ENCODE data around the gene PIH1D2. TPM values are rescaled to one million over a fixed set of nuclear protein-coding genes. Genes with fewer than 3 reads are reported as not detected.
A peak's percentile ranks its signal among the peaks of the same experiment; 100 is the strongest.

The PIH1D2 gene
- total and polyA plus RNA-seq, 2 experiments from 2014 or later, result 0.60 to 3.1 TPM

GRCh38 chr11:112044961-112045360 lies 28.9 kb downstream of the PIH1D2 start:
- Histone ChIP-seq H3K4me2 (no peak overlapping the region), H3K36me3 (replicated peaks; ENCODE audit: insufficient read depth, low read depth) (no peaks in the 10 kb centered on the region), H3K4me3 (no peak overlapping the region), H3K9me3 (ENCODE audit: low read depth) (no peaks in the 10 kb centered on the region), H3K9me2 (replicated peaks; ENCODE audit: insufficient read depth) (no peaks in the 10 kb centered on the region), H3K27ac (no peak overlapping the region), H3K79me2 (no peaks in the 10 kb centered on the region), H2AFZ (no peak overlapping the region), H4K20me1 (ENCODE audit: insufficient read depth, poor library complexity, severe bottlenecking) (no peaks in the 10 kb centered on the region), H3K4me1 (ENCODE audit: insufficient read depth) (no peaks in the 10 kb centered on the region), H3K27me3 (no peaks in the 10 kb centered on the region)
- 97% methylated on average over 4 of the region's 4 CpGs for WGBS (ENCODE audit: low lambda C conversion rate, missing lambda C conversion rate)
- DNase-seq (ENCODE audit: low spot score), result no peak
- no peak for TF ChIP-seq EZH2 (IDR thresholded peaks at IDR 0.05; ENCODE audit: borderline replicate concordance)
- TF ChIP-seq, protein P1, sequence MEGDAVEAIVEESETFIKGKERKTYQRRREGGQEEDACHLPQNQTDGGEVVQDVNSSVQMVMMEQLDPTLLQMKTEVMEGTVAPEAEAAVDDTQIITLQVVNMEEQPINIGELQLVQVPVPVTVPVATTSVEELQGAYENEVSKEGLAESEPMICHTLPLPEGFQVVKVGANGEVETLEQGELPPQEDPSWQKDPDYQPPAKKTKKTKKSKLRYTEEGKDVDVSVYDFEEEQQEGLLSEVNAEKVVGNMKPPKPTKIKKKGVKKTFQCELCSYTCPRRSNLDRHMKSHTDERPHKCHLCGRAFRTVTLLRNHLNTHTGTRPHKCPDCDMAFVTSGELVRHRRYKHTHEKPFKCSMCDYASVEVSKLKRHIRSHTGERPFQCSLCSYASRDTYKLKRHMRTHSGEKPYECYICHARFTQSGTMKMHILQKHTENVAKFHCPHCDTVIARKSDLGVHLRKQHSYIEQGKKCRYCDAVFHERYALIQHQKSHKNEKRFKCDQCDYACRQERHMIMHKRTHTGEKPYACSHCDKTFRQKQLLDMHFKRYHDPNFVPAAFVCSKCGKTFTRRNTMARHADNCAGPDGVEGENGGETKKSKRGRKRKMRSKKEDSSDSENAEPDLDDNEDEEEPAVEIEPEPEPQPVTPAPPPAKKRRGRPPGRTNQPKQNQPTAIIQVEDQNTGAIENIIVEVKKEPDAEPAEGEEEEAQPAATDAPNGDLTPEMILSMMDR (IDR thresholded peaks at IDR 0.05; ENCODE audit: poor library complexity), result no peak

DNA sequence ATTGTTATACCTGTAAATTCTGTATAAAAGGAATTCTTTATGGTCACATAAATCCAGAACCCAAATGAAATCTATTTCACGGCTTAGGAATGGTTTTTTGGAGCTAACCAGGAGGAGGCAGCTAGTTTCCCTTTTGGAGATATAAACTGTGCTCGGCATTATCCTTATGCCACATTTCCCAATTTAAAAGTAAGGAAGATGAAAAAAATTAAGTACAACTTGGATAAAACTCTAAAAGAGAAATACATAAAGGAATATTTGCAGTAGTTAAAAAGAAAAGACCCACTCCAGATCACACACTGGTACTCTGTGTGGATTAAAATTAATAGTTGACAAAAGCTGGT lies 30.9 kb downstream of the PIH1D2 start:
- H3K27me3 ChIP-seq, result no peaks in the 10 kb centered on the region
- peak overlapping the region; percentile 44 for H3K27ac ChIP-seq
- H2AFZ ChIP-seq, result no peak overlapping the region
- H4K20me1 ChIP-seq (ENCODE audit: insufficient read depth, poor library complexity, severe bottlenecking), result no peaks in the 10 kb centered on the region
- H3K36me3 ChIP-seq (replicated peaks; ENCODE audit: insufficient read depth, low read depth), result no peaks in the 10 kb centered on the region
- peaks cover 3% of the 10 kb centered on the region for H3K79me2 ChIP-seq
- H3K9me3 ChIP-seq (ENCODE audit: low read depth), result no peaks in the 10 kb centered on the region
- no peak for DNase-seq (ENCODE audit: low spot score)
- H3K9me2 ChIP-seq (replicated peaks; ENCODE audit: insufficient read depth), result no peaks in the 10 kb centered on the region
- no peak overlapping the region for H3K4me3 ChIP-seq
- 97% methylated on average over 2 of the region's 2 CpGs for WGBS (ENCODE audit: low lambda C conversion rate, missing lambda C conversion rate)
- H3K4me2 ChIP-seq, result no peak overlapping the region
- no peaks in the 10 kb centered on the region for H3K4me1 ChIP-seq (ENCODE audit: insufficient read depth)
- TF ChIP-seq EZH2 (IDR thresholded peaks at IDR 0.05; ENCODE audit: borderline replicate concordance) (no peak), EZH2phosphoT487 (IDR thresholded peaks at IDR 0.05; ENCODE audit: low read depth, severe bottlenecking, unreplicated experiment) (no peak)
- TF ChIP-seq, protein P1 (IDR thresholded peaks at IDR 0.05; ENCODE audit: poor library complexity), result no peak

DNA sequence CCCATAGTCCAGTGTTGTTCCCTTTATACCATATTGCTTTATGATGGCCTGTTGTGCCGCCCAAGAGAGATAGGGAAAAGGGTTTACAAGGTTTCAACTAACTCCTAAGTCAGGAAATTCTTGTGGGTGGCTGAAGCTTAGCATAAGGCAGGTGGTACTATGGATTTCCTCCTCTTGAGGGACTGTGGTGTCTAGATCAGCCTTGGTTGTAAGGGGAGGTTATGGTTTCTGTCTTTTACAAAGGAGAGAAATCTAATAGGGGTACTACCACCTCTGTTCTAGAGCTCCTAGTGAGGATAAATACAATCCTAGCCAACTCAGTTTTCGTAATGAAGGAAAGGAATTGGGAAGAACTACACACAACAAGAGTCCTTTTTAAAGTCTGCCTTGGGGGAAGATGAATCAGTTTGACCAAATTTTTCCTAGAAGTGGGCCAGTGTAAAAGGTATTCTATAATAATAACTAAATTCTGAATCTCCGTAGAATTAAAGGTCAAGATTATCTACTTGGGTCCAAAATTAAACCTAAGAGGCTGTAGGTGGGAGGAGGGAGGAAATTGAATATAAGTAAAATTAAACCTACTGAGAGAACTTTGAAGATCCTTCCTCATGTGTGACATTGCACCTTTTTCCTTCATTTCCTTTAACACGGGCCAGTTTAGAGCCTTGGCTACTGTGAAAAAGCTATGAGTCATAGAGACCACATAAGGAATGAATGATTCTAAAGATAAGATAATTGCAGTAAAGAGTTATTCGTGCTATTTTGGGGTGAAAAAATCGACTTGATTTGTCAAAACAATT lies 31.5 kb downstream of the PIH1D2 start:
- TF ChIP-seq EZH2 (IDR thresholded peaks at IDR 0.05; ENCODE audit: borderline replicate concordance), result no peak
- TF ChIP-seq, protein P1 (IDR thresholded peaks at IDR 0.05; ENCODE audit: poor library complexity), result no peak
- TF ChIP-seq EZH2phosphoT487 (IDR thresholded peaks at IDR 0.05; ENCODE audit: low read depth, severe bottlenecking, unreplicated experiment), result no peak
- Histone ChIP-seq H3K9me2 (replicated peaks; ENCODE audit: insufficient read depth) (no peaks in the 10 kb centered on the region), H3K36me3 (replicated peaks; ENCODE audit: insufficient read depth, low read depth) (no peaks in the 10 kb centered on the region), H3K27me3 (no peaks in the 10 kb centered on the region), H2AFZ (no peak overlapping the region), H3K27ac (peak overlapping the region; percentile 44), H4K20me1 (ENCODE audit: insufficient read depth, poor library complexity, severe bottlenecking) (no peaks in the 10 kb centered on the region), H3K4me2 (no peak overlapping the region), H3K4me1 (ENCODE audit: insufficient read depth) (no peaks in the 10 kb centered on the region), H3K9me3 (ENCODE audit: low read depth) (no peaks in the 10 kb centered on the region), H3K79me2 (peaks cover 3% of the 10 kb centered on the region), H3K4me3 (no peak overlapping the region)
- no peak for DNase-seq (ENCODE audit: low spot score)
- 77% methylated on average over 6 of the region's 6 CpGs for WGBS (ENCODE audit: low lambda C conversion rate, missing lambda C conversion rate)
